HG02852 (cell line): Measurements from ENCODE around the gene MBOAT7.
"Not testable (repeated sequence)": the region's sequence is repeated elsewhere in the genome, so short reads cannot be mapped to it uniquely, and the experiment has no call there.

ENCODE experiments used
- ATAC-seq: cut with Tn5 transposase; IDR thresholded peaks from one replicate; pipeline ENCODE4 v1.9.1; 2021; ENCODE audit warnings: mild to moderate bottlenecking, moderate library complexity; ENCODE audit not compliant: unreplicated experiment

MBOAT7 gene

DNA sequence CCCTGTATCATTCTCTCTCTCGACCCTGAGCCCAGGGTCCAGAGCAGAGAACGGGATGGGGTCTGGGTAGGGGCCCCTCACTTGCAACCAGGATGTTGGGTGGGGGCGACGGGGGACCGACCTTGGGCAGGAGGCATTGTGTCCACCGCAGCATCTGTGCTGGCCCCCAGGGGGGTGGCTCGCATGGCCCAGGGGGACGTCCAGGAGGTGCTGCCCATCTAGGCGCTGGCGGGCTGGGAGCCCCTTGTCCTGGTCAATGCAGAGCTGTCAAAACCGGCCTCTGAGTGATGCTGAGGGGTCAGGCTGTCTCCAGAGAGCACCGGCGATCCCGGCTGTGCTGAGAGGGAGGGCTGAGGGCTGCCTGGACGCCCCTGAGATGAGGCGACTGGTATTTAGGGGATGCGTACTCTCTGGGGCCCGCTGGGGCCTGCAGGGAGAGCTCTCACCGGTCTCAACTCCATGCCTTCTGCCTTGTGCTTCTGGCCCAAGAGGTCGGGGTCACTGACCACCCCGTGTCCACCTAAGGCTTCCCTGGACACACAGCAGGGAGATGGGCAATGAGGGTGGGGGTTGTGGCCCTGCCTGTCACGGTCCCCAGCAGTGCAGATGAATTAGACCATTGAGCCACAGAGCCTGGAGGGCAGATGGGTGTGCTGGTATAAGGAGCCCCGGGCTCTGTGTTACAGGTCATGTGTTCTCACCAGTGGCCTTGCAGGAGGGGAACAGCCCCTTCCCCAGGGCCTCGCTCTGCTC is 19.9 kb upstream of the MBOAT7 start:
- ATAC-seq, result no peak

DNA sequence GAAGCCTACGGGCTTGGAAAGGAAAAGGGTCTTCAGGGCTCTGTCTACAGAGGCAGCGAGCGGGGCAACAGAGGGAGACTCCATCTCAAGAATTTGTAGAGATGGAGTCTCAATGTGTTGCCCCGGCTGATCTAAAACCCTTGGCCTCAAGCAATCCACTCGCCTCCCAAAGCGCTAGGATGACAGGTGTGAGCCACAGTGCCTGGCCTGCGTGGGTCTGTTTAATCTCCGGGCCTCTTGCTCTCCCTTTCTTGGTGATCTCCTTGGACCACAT is 19.3 kb upstream of the MBOAT7 start:
- no peak for ATAC-seq

DNA sequence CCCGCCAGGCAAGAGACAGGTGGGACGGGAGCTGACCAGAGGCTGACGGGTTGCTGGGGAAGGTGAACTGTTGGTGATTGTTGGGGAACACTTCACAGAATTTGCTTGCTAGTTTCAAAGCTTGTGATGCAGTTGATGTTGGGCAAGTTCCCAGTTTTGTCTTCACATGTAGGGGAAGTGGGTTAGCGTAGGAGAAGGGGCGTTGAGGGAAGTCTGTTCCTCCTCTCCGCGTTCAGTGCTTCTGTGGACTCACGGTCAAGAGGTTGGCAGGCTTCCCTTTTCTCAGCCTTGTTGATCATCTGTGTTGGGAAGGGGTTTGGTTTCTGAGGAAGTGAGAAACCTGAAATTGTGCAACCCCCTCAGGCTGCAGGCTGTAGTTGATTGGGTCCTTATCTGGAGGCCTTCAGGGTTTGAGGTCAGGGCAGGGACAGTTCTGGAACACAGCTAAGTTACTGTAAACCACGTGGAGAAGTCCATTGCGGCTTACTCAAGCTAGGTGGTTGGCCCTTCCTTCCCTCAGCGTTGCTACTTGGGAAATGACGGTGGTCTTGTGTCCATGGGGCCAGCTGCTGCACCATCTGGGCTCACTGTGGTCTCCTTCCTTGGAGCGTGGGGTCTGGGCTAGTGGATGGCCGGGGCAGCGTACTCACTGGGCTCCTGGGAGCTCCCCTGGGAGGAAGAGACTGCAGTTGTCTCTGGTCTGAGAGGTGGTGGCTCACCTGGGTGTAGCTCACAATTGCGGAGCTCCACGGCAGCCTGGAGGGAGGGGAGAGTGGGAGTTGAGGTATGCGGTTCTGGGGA is 18.8 kb upstream of the MBOAT7 start:
- ATAC-seq, result peak; percentile 38

DNA sequence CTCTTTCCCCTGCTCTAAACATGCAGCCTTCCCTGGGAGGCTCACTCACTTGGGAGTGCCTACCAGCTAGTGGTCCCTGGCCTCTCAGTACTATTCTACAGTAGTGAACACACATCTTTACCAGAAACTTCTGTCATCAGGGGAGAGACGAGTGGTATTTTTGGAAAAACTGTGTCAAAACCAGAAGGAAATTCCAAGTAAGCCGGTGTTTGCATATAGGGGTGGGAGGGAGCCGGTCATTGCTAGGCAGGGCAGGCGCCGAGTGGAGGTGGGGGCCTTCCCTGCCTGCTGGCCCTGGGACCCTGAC is 18.2 kb upstream of the MBOAT7 start:
- no peak for ATAC-seq

DNA sequence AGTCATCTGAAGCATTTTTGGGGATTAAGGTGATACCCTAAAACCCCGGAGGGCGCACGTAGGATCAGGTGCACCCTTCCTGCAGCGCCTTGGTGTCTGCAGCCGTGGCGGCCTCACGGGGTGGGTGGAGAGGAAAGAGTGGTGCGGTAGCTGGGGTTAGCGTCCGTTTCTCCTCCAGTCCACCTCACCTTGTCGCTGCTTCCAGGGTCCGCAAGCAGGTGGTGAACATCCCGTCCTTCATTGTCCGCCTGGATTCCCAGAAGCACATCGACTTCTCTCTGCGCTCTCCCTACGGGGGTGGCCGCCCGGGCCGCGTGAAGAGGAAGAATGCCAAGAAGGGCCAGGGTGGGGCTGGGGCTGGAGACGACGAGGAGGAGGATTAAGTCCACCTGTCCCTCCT is 17.8 kb upstream of the MBOAT7 start:
- not testable (repeated sequence) for ATAC-seq

DNA sequence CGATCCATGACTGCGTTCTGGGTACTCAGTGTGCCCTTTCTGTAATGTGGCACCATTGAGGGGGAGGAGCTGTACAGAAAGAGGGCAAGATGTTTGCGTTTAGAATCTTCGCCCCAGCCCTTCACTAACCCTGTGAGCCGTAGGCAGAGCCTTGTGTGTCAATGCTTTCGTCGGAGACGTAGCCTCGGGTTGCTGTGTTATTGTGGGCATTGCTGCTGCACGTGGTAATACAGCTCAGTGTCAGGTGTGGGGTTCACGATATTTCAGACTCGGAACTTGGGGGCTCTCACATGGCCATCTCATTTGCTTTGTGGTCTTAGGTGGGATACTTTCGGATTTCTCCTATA is 17.4 kb upstream of the MBOAT7 start:
- ATAC-seq, result no peak

DNA sequence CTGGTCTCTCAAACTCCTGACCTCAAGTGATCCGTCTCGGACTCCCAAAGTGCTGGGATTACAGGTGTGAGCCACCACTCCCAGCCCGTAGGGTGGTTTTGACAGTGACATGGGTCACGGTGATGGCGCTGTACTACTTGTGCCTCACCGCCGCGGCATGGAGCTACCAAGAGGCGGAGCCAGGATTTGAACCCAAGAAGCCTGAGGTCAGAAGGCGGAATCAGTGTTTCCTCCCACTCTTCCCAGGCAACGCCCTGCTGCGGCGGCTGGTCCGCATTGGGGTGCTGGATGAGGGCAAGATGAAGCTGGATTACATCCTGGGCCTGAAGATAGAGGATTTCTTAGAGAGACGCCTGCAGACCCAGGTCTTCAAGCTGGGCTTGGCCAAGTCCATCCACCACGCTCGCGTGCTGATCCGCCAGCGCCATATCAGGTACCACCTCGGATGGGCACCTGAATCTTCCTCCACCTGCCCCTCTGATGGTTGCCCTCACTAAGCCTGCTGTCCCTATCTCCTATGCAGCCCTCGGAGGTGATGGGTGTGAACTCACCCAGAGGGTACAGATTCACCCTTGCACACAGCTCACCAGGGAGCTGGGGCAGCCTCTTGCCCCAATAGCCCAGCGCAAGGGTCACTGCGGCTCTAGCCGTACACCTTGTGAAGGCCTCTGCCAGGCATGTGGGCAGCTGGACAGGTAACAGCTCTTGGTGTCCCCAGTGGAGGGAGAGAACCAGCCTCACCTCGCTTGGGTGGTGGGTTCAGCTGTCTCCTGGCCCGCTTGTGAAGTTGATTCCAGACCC is 16.9 kb upstream of the MBOAT7 start:
- ATAC-seq, result no peak

DNA sequence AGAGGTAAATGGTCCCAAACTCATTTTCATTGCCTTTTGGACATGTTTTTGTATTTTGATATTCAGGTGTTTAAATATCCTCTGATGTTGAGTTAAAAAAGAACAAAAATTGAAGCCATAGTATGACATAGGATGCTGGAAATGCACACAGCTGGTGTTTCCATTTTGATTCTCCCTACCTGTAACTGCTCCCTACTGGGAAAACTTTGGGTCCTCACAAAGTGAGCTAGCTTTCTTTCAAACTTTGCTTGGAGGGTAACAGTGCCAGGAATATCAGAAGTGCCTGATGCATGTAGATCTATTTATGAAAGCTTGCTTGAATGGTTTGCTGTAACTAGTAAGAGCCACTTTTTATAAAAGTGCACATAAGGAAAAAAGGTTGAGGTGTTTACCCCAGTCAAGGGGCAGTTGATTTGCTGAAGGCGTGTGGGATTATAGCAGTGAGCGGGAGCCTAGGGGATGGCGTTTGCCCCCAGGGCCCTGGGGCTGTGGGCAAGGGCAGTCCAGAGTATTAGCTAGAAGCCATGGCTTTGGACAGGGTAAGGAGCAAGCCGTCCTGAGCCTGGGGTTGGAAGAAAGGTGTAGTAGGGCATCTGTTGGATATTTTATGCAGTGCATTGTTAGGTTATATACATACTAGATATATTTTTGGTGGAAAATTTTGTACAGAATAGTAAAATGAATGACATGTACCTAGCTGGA is 15.5 kb upstream of the MBOAT7 start:
- no peak for ATAC-seq

GRCh38 chr19:54203151-54203611 is 13.8 kb upstream of the MBOAT7 start:
- no peak for ATAC-seq

- ATAC-seq, result no peak
Observed at GRCh38 chr19:54201980-54202379, 12.6 kb upstream of the MBOAT7 start.

- ATAC-seq, result peak; percentile 9
Observed at GRCh38 chr19:54201172-54201701, 11.9 kb upstream of the MBOAT7 start.

- ATAC-seq, result no peak
Observed at GRCh38 chr19:54199401-54199800, 10.0 kb upstream of the MBOAT7 start.

- ATAC-seq, result no peak
Observed at GRCh38 chr19:54197121-54197520, 7.7 kb upstream of the MBOAT7 start.

DNA sequence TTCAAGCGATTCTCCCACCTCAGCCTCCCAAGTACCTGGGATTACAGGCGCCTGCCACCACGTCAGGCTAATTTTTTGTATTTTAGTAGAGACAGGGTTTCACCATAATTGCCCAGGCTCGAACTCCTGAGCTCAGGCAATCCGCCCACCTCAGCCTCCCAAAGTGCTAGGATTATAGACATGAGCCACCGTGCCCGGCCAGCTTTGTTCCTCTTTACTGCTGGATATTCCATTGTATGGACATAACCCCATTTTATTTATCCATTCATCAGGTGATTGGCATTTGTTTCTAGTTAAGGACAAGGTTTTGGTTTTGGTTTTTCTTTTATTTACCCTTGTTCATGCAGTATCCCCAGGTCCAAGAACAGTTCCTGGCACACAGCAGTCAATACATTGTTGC is 7.2 kb upstream of the MBOAT7 start:
- no peak for ATAC-seq

GRCh38 chr19:54194463-54194862 is 5.1 kb upstream of the MBOAT7 start:
- not testable (repeated sequence) for ATAC-seq

- ATAC-seq, result no peak
Observed at GRCh38 chr19:54193011-54193410, 3.6 kb upstream of the MBOAT7 start.

DNA sequence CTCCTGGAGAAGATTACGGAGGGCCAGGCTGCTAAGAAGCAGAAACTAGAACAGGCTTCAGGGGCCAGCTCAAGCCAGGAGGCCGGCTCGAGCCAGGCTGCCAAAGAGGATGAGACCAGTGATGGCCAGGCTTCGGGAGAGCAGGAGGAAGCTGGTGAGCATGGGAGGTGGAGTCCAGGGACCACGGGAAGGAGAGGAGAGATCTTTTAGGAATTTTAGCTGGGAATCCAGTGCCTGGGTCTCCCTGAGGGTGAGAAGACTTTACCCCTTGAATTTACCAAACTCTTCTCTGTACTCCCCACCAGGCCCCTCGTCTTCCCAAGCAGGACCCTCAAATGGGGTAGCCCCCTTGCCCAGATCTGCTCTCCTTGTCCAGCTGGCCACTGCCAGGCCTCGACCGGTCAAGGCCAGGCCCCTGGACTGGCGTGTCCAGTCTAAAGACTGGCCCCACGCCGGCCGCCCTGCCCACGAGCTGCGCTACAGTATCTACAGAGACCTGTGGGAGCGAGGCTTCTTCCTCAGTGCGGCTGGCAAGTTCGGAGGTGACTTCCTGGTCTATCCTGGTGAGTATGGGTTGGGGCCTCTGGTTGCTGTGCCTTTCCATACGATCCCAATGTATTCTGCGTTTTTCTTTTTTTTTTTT is 2.6 kb upstream of the MBOAT7 start:
- ATAC-seq, result no peak

- ATAC-seq, result peak; percentile 27
Observed at GRCh38 chr19:54191011-54191810, 1.8 kb upstream of the MBOAT7 start, which contains the start of gene TSEN34. Gene TSEN34, plus strand, starts transcription at chr19:54191308. Its CDS starts 57 bp downstream, at chr19:54191365.

DNA sequence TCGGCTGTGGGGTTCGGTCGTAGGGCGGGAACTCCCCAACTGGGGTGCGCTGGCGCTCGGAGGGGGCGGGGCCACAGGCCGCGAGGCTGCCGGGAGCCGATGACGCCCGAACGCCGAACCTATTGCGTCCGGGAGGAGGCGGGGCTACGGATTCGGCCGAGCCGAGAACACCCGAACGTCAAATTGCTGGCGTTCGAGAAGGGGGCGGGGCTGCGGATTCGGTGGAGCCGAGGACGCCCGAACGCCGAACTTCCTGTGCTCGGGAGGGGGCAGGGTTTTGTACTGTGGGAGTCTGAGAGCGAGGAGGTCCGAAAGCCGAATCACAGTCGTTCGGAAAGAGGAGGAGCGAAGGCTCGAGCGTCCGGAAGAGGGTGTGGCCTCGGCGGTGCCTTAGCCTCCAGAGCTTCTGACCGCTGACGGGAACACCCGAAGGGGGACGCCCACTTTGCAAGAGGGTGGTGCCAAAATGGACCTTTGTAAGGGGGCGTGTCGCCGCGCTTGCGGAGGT is 1.2 kb upstream of the MBOAT7 start:
- peak; percentile 39 for ATAC-seq
